HepG2 (cell line): ENCODE results near the gene SLC1A4. TPM values are rescaled to one million over a fixed set of nuclear protein-coding genes. Genes with fewer than 3 reads are reported as not detected.

Experiments
- ATAD3A ChIP-seq: sonication (generic); formaldehyde crosslinking; IDR thresholded peaks from 2 replicates; pipeline ENCODE4 v1.4.0; 2020; ENCODE audit warnings: missing genetic modification reagents
- EP300 ChIP-seq, 3 experiments: sonication (generic) in 1 of 3; formaldehyde crosslinking in 1 of 3; IDR thresholded peaks; 2 replicates each; pipeline versions ENCODE4 v1.5.1 to v1.6.1; 2011 to 2020; ENCODE audit warnings: low read depth in 2 of 3, low read length in 2 of 3, borderline replicate concordance in 1 of 3, improper control_type of control experiment in 1 of 3, mild to moderate bottlenecking in 1 of 3, missing genetic modification reagents in 1 of 3, moderate library complexity in 1 of 3
- ETV5 ChIP-seq: IDR thresholded peaks from 2 replicates; pipeline ENCODE4 v1.6.1; 2018; ENCODE audit warnings: missing biosample characterization, missing genetic modification reagents, inconsistent platforms, borderline replicate concordance
- FOXP1 ChIP-seq, 2 experiments: fragments of 450-650 bp in 1 of 2; IDR thresholded peaks; 2 replicates each; pipeline ENCODE4 v1.6.1; 2017 to 2018; ENCODE audit warnings: antibody characterized with exemption in 1 of 2
- MTA3 ChIP-seq: sonication (generic); formaldehyde crosslinking; IDR thresholded peaks from 2 replicates; pipeline ENCODE4 v1.4.0; 2020; ENCODE audit warnings: missing genetic modification reagents
- NCOA1 ChIP-seq: sonication (generic); formaldehyde crosslinking; IDR thresholded peaks from 2 replicates; pipeline ENCODE4 v1.9.0; 2021; ENCODE audit warnings: missing genetic modification reagents
- NR2F2 ChIP-seq: IDR thresholded peaks from 2 replicates; pipeline ENCODE4 v1.6.1; 2012; ENCODE audit warnings: low read depth, inconsistent platforms, borderline replicate concordance
- RAD51 ChIP-seq: fragments of 450-650 bp; IDR thresholded peaks from 2 replicates; pipeline ENCODE4 v1.6.1; 2016; ENCODE audit warnings: borderline replicate concordance
- TBP ChIP-seq: sonication (generic); formaldehyde crosslinking; IDR thresholded peaks from 2 replicates; pipeline ENCODE4 v1.5.0; 2020; ENCODE audit warnings: missing genetic modification reagents
- ZFP36L1 ChIP-seq: sonication (generic); formaldehyde crosslinking; IDR thresholded peaks from 2 replicates; pipeline ENCODE4 v1.8.0; 2022; ENCODE audit warnings: mild to moderate bottlenecking, missing genetic modification reagents, moderate library complexity
- ZMYM3 ChIP-seq: sonication (generic); formaldehyde crosslinking; IDR thresholded peaks from 2 replicates; pipeline ENCODE4 v1.5.1; 2020; ENCODE audit warnings: mild to moderate bottlenecking, missing genetic modification reagents
- ZNF720 ChIP-seq: sonication (generic); formaldehyde crosslinking; IDR thresholded peaks from 2 replicates; pipeline ENCODE4 v1.4.0; 2020; ENCODE audit warnings: missing genetic modification reagents
- polyA plus RNA-seq, 8 experiments: library from polyadenylated mRNA; depleted of rRNA in 3 of 8; stranded (reverse) in 7 of 8; unstranded in 1 of 8; fragments of >200 nt; fragmentation: Illumina TruSeq in 4 of 8; extraction: Trizol in 4 of 8; gene quantifications; 2 replicates each; pipeline versions ENCODE4 v1.2.1 to v1.2.3, GENCODE V29; 2011 to 2016; ENCODE audit warnings: low read depth in 4 of 8, missing spikeins in 1 of 8, mixed read lengths in 1 of 8; ENCODE audit not compliant: insufficient read depth in 1 of 8
- total RNA-seq, 5 experiments: library from RNA; depleted of rRNA; stranded (reverse); fragments of >200 nt; fragmentation: Illumina TruSeq; extraction: Trizol; gene quantifications; 2 replicates each; pipeline ENCODE4 v1.2.3, GENCODE V29; 2016; ENCODE audit warnings: low read depth in 1 of 5
- TF ChIP-seq, protein P1 (sequence below): sonication (generic); formaldehyde crosslinking; IDR thresholded peaks from 2 replicates; pipeline ENCODE4 v1.4.0; 2020; ENCODE audit warnings: missing genetic modification reagents
- TF ChIP-seq, protein P2 (sequence below): sonication (generic); formaldehyde crosslinking; IDR thresholded peaks from 2 replicates; pipeline ENCODE4 v1.5.0; 2020; ENCODE audit warnings: mild to moderate bottlenecking, missing genetic modification reagents, borderline replicate concordance
- TF ChIP-seq, protein P3 (sequence below): sonication (generic); formaldehyde crosslinking; IDR thresholded peaks from 2 replicates; pipeline ENCODE4 v1.9.0; 2021; ENCODE audit warnings: missing genetic modification reagents, borderline replicate concordance
- TF ChIP-seq, protein P4 (sequence below): sonication (generic); formaldehyde crosslinking; IDR thresholded peaks from 2 replicates; pipeline ENCODE4 v1.4.0; 2020; ENCODE audit warnings: missing genetic modification reagents
- TF ChIP-seq, protein P5 (sequence below): sonication (generic); formaldehyde crosslinking; IDR thresholded peaks from 2 replicates; pipeline ENCODE4 v1.4.0; 2020; ENCODE audit warnings: mild to moderate bottlenecking, missing genetic modification reagents

Gene SLC1A4
- total and polyA plus RNA-seq, 2 of the 13 experiments (the other 11 are each of a cell fraction or from before 2014, with no cell fraction given), result 21.0 to 39.6 TPM

DNA sequence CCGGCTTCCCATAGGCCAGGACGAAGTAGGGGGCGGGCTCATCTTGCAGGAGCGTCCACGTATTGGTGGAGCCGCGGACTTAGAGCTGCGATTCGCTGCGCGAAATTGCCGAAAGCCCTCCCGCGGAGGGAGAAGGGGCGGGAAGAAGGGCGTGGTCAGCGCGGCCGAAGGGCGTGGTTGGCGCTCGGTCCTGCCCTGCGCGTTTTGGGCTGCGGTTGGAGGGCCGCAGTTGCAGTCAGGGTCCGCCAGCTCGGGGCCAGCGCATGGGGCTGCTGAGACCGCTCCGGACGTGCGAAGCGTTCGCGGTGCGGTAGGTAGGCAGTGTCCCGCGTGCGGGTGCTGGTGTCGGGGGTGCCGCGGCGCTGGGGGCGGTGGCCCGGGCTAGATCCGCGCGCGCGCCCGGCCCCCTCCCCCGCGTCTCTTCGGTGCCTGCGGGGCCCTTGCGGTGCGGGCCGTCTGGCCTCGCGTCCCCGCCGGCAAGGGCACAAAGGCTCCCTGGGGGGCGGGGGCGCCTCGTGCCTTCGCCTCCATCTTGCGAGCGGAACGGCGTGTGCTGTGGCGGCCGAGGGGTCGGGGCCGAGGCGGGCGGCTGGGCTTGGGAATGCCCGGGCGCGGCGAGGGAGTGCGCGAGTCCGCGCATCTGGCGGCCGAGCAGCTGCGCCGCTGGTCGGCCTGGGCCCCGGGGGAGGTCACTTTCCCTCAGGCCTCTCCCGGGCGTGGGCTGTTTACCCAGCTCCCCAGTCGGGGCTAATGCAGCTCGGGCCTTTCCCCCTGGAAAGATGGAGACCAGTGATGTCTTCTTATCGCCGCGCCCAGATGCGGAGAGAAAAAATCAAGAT lies 67.2 kb downstream of the SLC1A4 start, which contains the start of gene CEP68 (continued):
- TF ChIP-seq, protein P1, sequence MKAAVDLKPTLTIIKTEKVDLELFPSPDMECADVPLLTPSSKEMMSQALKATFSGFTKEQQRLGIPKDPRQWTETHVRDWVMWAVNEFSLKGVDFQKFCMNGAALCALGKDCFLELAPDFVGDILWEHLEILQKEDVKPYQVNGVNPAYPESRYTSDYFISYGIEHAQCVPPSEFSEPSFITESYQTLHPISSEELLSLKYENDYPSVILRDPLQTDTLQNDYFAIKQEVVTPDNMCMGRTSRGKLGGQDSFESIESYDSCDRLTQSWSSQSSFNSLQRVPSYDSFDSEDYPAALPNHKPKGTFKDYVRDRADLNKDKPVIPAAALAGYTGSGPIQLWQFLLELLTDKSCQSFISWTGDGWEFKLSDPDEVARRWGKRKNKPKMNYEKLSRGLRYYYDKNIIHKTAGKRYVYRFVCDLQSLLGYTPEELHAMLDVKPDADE (CRISPR knock-in tag), result no peak
- TF ChIP-seq, protein P2, sequence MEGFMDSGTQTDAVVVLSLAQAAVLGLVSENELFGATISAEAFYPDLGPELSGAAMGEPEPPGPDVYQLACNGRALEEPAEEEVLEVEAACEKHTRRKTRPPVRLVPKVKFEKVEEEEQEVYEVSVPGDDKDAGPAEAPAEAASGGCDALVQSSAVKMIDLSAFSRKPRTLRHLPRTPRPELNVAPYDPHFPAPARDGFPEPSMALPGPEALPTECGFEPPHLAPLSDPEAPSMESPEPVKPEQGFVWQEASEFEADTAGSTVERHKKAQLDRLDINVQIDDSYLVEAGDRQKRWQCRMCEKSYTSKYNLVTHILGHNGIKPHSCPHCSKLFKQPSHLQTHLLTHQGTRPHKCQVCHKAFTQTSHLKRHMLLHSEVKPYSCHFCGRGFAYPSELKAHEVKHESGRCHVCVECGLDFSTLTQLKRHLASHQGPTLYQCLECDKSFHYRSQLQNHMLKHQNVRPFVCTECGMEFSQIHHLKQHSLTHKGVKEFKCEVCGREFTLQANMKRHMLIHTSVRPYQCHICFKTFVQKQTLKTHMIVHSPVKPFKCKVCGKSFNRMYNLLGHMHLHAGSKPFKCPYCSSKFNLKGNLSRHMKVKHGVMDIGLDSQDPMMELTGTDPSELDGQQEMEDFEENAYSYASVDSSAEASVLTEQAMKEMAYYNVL, result no peak
- TF ChIP-seq, protein P3, sequence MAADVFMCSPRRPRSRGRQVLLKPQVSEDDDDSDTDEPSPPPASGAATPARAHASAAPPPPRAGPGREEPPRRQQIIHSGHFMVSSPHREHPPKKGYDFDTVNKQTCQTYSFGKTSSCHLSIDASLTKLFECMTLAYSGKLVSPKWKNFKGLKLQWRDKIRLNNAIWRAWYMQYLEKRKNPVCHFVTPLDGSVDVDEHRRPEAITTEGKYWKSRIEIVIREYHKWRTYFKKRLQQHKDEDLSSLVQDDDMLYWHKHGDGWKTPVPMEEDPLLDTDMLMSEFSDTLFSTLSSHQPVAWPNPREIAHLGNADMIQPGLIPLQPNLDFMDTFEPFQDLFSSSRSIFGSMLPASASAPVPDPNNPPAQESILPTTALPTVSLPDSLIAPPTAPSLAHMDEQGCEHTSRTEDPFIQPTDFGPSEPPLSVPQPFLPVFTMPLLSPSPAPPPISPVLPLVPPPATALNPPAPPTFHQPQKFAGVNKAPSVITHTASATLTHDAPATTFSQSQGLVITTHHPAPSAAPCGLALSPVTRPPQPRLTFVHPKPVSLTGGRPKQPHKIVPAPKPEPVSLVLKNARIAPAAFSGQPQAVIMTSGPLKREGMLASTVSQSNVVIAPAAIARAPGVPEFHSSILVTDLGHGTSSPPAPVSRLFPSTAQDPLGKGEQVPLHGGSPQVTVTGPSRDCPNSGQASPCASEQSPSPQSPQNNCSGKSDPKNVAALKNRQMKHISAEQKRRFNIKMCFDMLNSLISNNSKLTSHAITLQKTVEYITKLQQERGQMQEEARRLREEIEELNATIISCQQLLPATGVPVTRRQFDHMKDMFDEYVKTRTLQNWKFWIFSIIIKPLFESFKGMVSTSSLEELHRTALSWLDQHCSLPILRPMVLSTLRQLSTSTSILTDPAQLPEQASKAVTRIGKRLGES (CRISPR knock-in tag), result no peak
- TF ChIP-seq NR2F2 (no peak), ZMYM3 (CRISPR knock-in tag) (no peak), ZFP36L1 (CRISPR knock-in tag) (0 out of 2 replicates have a peak, but pooled peaks have one; percentile 59), ETV5 (CRISPR knock-in tag) (peak; percentile 50; the same call in 1 of the 2 replicates), NCOA1 (CRISPR knock-in tag) (no peak; the same call in 1 of the 2 replicates), FOXP1 (IDR thresholded peaks at IDR 0.05) (no peak), FOXP1 (CRISPR knock-in tag; IDR thresholded peaks at IDR 0.05) (no peak), TBP (no peak), EP300 (IDR thresholded peaks at IDR 0.05; ENCODE audit: low read depth in 2 of 2, low read length in 2 of 2) (no peak), EP300 (CRISPR knock-in tag; IDR thresholded peaks at IDR 0.05; ENCODE audit: borderline replicate concordance) (no peak; the same call in 1 of the 2 replicates), ATAD3A (CRISPR knock-in tag) (no peak), MTA3 (no peak), ZNF720 (no peak), RAD51 (no peak)
- TF ChIP-seq, protein P4, sequence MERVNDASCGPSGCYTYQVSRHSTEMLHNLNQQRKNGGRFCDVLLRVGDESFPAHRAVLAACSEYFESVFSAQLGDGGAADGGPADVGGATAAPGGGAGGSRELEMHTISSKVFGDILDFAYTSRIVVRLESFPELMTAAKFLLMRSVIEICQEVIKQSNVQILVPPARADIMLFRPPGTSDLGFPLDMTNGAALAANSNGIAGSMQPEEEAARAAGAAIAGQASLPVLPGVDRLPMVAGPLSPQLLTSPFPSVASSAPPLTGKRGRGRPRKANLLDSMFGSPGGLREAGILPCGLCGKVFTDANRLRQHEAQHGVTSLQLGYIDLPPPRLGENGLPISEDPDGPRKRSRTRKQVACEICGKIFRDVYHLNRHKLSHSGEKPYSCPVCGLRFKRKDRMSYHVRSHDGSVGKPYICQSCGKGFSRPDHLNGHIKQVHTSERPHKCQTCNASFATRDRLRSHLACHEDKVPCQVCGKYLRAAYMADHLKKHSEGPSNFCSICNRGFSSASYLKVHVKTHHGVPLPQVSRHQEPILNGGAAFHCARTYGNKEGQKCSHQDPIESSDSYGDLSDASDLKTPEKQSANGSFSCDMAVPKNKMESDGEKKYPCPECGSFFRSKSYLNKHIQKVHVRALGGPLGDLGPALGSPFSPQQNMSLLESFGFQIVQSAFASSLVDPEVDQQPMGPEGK (CRISPR knock-in tag), result peak; percentile 76
- TF ChIP-seq, protein P5, sequence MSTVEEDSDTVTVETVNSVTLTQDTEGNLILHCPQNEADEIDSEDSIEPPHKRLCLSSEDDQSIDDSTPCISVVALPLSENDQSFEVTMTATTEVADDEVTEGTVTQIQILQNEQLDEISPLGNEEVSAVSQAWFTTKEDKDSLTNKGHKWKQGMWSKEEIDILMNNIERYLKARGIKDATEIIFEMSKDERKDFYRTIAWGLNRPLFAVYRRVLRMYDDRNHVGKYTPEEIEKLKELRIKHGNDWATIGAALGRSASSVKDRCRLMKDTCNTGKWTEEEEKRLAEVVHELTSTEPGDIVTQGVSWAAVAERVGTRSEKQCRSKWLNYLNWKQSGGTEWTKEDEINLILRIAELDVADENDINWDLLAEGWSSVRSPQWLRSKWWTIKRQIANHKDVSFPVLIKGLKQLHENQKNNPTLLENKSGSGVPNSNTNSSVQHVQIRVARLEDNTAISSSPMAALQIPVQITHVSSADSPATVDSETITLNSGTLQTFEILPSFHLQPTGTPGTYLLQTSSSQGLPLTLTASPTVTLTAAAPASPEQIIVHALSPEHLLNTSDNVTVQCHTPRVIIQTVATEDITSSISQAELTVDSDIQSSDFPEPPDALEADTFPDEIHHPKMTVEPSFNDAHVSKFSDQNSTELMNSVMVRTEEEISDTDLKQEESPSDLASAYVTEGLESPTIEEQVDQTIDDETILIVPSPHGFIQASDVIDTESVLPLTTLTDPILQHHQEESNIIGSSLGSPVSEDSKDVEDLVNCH (CRISPR knock-in tag), result no peak; the same call in 1 of the 2 replicates
